WTC11 (cell line): Measurements from ENCODE around the gene ZKSCAN3. TPM values are rescaled to one million over a fixed set of nuclear protein-coding genes. Genes with fewer than 3 reads are reported as not detected.
A peak's percentile ranks its signal among the peaks of the same experiment; 100 is the strongest.

ENCODE experiments used
- ATAC-seq: fragments of 200-7000 bp; cut with Tn5 transposase; 2 replicates; pipeline ENCODE4 v1.10.0; 2021; ENCODE audit warnings: mild to moderate bottlenecking, moderate library complexity
- CTCF ChIA-PET: fragments of 300-600 bp; sonication (Branson Sonifier 250); formaldehyde crosslinking; loops from one replicate; lab custom pipeline; 2021; ENCODE audit warnings: antibody characterized with exemption; lab: Charles Lee
- POLR2A ChIA-PET: fragments of 350-600 bp; sonication (Branson Sonifier 250); formaldehyde crosslinking; loops from one replicate; lab custom pipeline; 2021; ENCODE audit warnings: antibody characterized with exemption; lab: Charles Lee
- DNase-seq: peaks from one replicate; pipeline ENCODE4 v3.0.0; 2021; ENCODE audit warnings: low spot score
- H3K27ac Mint-ChIP-seq: 2 replicates; pipeline ENCODE4 v1.8.0; 2021; ENCODE audit warnings: mixed read lengths
- H3K27me3 Mint-ChIP-seq: 2 replicates; pipeline ENCODE4 v1.8.0; 2021; ENCODE audit warnings: low read depth, mild to moderate bottlenecking, moderate library complexity, mixed read lengths
- H3K36me3 Mint-ChIP-seq: 2 replicates; pipeline ENCODE4 v1.8.0; 2021; ENCODE audit warnings: mixed read lengths
- H3K4me1 Mint-ChIP-seq: 2 replicates; pipeline ENCODE4 v1.8.0; 2022; ENCODE audit warnings: mixed read lengths
- H3K4me3 Mint-ChIP-seq: 2 replicates; pipeline ENCODE4 v1.8.0; 2021; ENCODE audit warnings: mild to moderate bottlenecking, moderate library complexity, mixed read lengths
- H3K9me3 Mint-ChIP-seq: 2 replicates; pipeline ENCODE4 v1.8.0; 2021; ENCODE audit warnings: mixed read lengths
- AFF4 ChIP-seq: sonication (generic); formaldehyde crosslinking; IDR thresholded peaks from 2 replicates; pipeline ENCODE4 v1.8.1; 2023; ENCODE audit warnings: mild to moderate bottlenecking, missing genetic modification reagents, borderline replicate concordance
- AR ChIP-seq: fragments of 250-450 bp; sonication (Bioruptor Pico); IDR thresholded peaks from 2 replicates; pipeline ENCODE4 v1.9.0; 2021; ENCODE audit warnings: mild to moderate bottlenecking
- CBFB ChIP-seq: sonication (generic); formaldehyde crosslinking; IDR thresholded peaks from 2 replicates; pipeline ENCODE4 v1.8.1; 2022; ENCODE audit warnings: mild to moderate bottlenecking, low read depth, missing genetic modification reagents
- ERG ChIP-seq: fragments of 250-450 bp; sonication (Bioruptor Pico); IDR thresholded peaks from 2 replicates; pipeline ENCODE4 v1.8.0; 2021; ENCODE audit warnings: mild to moderate bottlenecking
- ESRRA ChIP-seq: sonication (generic); formaldehyde crosslinking; IDR thresholded peaks from 2 replicates; pipeline ENCODE4 v1.8.1; 2022; ENCODE audit warnings: mild to moderate bottlenecking, missing genetic modification reagents, borderline replicate concordance
- IRF1 ChIP-seq: sonication (generic); formaldehyde crosslinking; IDR thresholded peaks from 2 replicates; pipeline ENCODE4 v1.8.0; 2023; ENCODE audit warnings: missing genetic modification reagents
- MXD4 ChIP-seq: fragments of 250-450 bp; sonication (Bioruptor Pico); IDR thresholded peaks from 2 replicates; pipeline ENCODE4 v1.8.0; 2021; ENCODE audit warnings: mild to moderate bottlenecking, moderate library complexity, borderline replicate concordance
- NFATC4 ChIP-seq: fragments of 250-450 bp; sonication (Bioruptor Pico); IDR thresholded peaks from 2 replicates; pipeline ENCODE4 v1.9.0; 2021; ENCODE audit warnings: mild to moderate bottlenecking
- PREB ChIP-seq: sonication (generic); formaldehyde crosslinking; IDR thresholded peaks from 2 replicates; pipeline ENCODE4 v1.8.1; 2022; ENCODE audit warnings: mild to moderate bottlenecking, missing genetic modification reagents, moderate library complexity, borderline replicate concordance
- PRRX2 ChIP-seq: fragments of 250-450 bp; sonication (Bioruptor Pico); IDR thresholded peaks from 2 replicates; pipeline ENCODE4 v1.8.0; 2021; ENCODE audit warnings: mild to moderate bottlenecking
- SP1 ChIP-seq: sonication (generic); formaldehyde crosslinking; conservative IDR thresholded peaks from 2 replicates; pipeline ENCODE4 v1.8.1; 2022; ENCODE audit warnings: missing genetic modification reagents
- ZNF219 ChIP-seq: sonication (generic); formaldehyde crosslinking; IDR thresholded peaks from 2 replicates; pipeline ENCODE4 v1.8.0; 2023; ENCODE audit warnings: missing genetic modification reagents, mild to moderate bottlenecking, borderline replicate concordance
- ZNF232 ChIP-seq: sonication (generic); formaldehyde crosslinking; IDR thresholded peaks from 2 replicates; pipeline ENCODE4 v1.8.0; 2022; ENCODE audit warnings: mild to moderate bottlenecking, missing genetic modification reagents
- ZNF425 ChIP-seq: fragments of 250-450 bp; sonication (Bioruptor Pico); conservative IDR thresholded peaks from 2 replicates; pipeline ENCODE4 v1.9.0; 2021; ENCODE audit warnings: mild to moderate bottlenecking
- ZNF532 ChIP-seq: fragments of 250-450 bp; sonication (Bioruptor Pico); IDR thresholded peaks from 2 replicates; pipeline ENCODE4 v1.9.0; 2021; ENCODE audit warnings: mild to moderate bottlenecking, borderline replicate concordance
- ZNF671 ChIP-seq: fragments of 250-450 bp; sonication (Bioruptor Pico); IDR thresholded peaks from 2 replicates; pipeline ENCODE4 v1.8.0; 2021; ENCODE audit warnings: mild to moderate bottlenecking
- ZSCAN18 ChIP-seq: fragments of 250-450 bp; sonication (Bioruptor Pico); IDR thresholded peaks from 2 replicates; pipeline ENCODE4 v2.1.2; 2022; ENCODE audit warnings: mild to moderate bottlenecking, moderate library complexity
- total RNA-seq: library from RNA; stranded (reverse); gene quantifications from 3 replicates; pipeline ENCODE4 v1.2.3, GENCODE V29; 2021

Gene ZKSCAN3
- total RNA-seq, 1 experiment from 2014 or later, result 5.4 TPM

- ATAC-seq (no peak), DNase-seq (no peak)
- POLR2A ChIA-PET, result interaction anchor here (1.4 to 2.9 kb wide), 11 partner anchors 10 to 529 kb away, joined by 4 to 35 read pairs (median 12); partner anchors contain the start of genes ZKSCAN3, ZKSCAN8 and ZSCAN26
- H3K9me3 Mint-ChIP-seq, result peaks cover 10% of the 10 kb centered on the region
- H3K27ac Mint-ChIP-seq, result no peak overlapping the region
- peaks cover 18% of the 10 kb centered on the region for H3K27me3 Mint-ChIP-seq
- peaks cover 9% of the 10 kb centered on the region for H3K4me1 Mint-ChIP-seq
- no peak overlapping the region for H3K4me3 Mint-ChIP-seq
- CTCF ChIA-PET, result interaction anchor here (1.5 to 3.4 kb wide), 3 partner anchors 19 to 232 kb away, joined by 4 to 35 read pairs (median 7); no protein-coding TSS in a partner anchor
- H3K36me3 Mint-ChIP-seq, result no peaks in the 10 kb centered on the region
- TF ChIP-seq ZNF671, result 0 out of 2 replicates have a peak, but pooled peaks have one; percentile 44
- no peak for TF ChIP-seq ZNF219
- 0 out of 2 replicates have a peak, but pooled peaks have one; percentile 27 for TF ChIP-seq ZNF532 (CRISPR knock-in tag)
- TF ChIP-seq AR, result 0 out of 2 replicates have a peak, but pooled peaks have one; percentile 54
- no peak for TF ChIP-seq IRF1 (CRISPR knock-in tag)
- TF ChIP-seq ERG (CRISPR knock-in tag), result no peak
- TF ChIP-seq ESRRA (CRISPR knock-in tag), result no peak
- no peak for TF ChIP-seq ZNF425 (CRISPR knock-in tag)
- no peak for TF ChIP-seq CBFB (CRISPR knock-in tag)
- TF ChIP-seq NFATC4 (CRISPR knock-in tag), result 0 out of 2 replicates have a peak, but pooled peaks have one; percentile 71
- no peak for TF ChIP-seq MXD4 (CRISPR knock-in tag)
- no peak for TF ChIP-seq AFF4 (CRISPR knock-in tag)
- no peak for TF ChIP-seq PRRX2 (CRISPR knock-in tag)
- TF ChIP-seq SP1 (CRISPR knock-in tag), result no peak
- no peak for TF ChIP-seq PREB (CRISPR knock-in tag)
- no peak for TF ChIP-seq ZNF232
- TF ChIP-seq ZSCAN18, result no peak
Measured at GRCh38 chr6:28336284-28337120, 13.2 kb upstream of the ZKSCAN3 start.
